Measurements from ENCODE around the gene EMC1.

DNA sequence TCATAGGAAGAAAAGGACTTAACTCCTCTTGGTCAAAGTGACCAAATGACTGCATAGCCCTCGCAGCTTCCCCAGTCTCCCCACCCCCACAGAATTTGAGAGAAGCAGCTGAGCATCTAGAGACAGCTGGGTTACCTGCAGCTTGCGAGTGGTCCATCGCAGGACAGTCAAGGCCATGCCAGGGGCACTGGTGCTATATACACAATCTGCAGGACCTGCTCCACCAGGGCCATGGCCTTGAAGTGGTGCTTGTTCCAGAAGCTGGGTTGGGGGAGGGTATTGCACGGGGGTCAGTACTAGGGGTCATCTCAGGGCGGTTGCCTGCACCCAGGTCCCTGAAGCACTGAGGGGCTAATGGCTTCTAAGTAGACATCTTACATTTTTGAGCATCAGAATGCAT is 10.7 kb upstream of the EMC1 start:
- TF ChIP-seq EZH2 (IDR thresholded peaks at IDR 0.05; ENCODE audit: low read depth) (no peak), CTCF (conservative IDR thresholded peaks at IDR 0.05) (no peak)
